H7 (cell line): ENCODE measurements around the gene NAALADL2. TPM values are rescaled to one million over a fixed set of nuclear protein-coding genes. Genes with fewer than 3 reads are reported as not detected.

Source experiments
- DNase-seq: peaks from one replicate; pipeline ENCODE4 v3.0.0; 2012
- H3K27me3 ChIP-seq: 2 replicates; pipeline ENCODE4 v1.6.0; 2011; ENCODE audit warnings: mild to moderate bottlenecking, low read length; ENCODE audit not compliant: control insufficient read depth, insufficient read depth
- H3K36me3 ChIP-seq: replicated peaks from 2 replicates; pipeline ENCODE4 v1.5.1; 2011; ENCODE audit warnings: low read length; ENCODE audit not compliant: control insufficient read depth, insufficient read depth
- H3K4me3 ChIP-seq: 2 replicates; pipeline ENCODE4 v1.5.1; 2011; ENCODE audit warnings: low read depth, mild to moderate bottlenecking, control low read depth, low read length, moderate library complexity; ENCODE audit not compliant: insufficient read depth
- total RNA-seq: library from RNA; depleted of rRNA; stranded (reverse); fragments of >200 nt; shearing (Covaris generic); gene quantifications from 2 replicates; pipeline ENCODE4 v1.2.3, GENCODE V29; 2014

The NAALADL2 gene
- total RNA-seq, 1 experiment from 2014 or later, result 0.14 TPM

GRCh38 chr3:175554801-175555200 lies 695.7 kb downstream of the NAALADL2 start:
- H3K36me3 ChIP-seq, result no peaks in the 10 kb centered on the region
- DNase-seq, result no peak
- H3K27me3 ChIP-seq, result no peaks in the 10 kb centered on the region
- no peak overlapping the region for H3K4me3 ChIP-seq

- H3K27me3 ChIP-seq, result no peaks in the 10 kb centered on the region
- no peak for DNase-seq
- H3K4me3 ChIP-seq, result no peak overlapping the region
- no peaks in the 10 kb centered on the region for H3K36me3 ChIP-seq
These were observed 699.1 kb downstream of the NAALADL2 start for GRCh38 chr3:175558261-175558660.

GRCh38 chr3:175564363-175564762 lies 705.2 kb downstream of the NAALADL2 start:
- Histone ChIP-seq H3K4me3 (no peak overlapping the region), H3K36me3 (no peaks in the 10 kb centered on the region), H3K27me3 (no peaks in the 10 kb centered on the region)
- no peak for DNase-seq

GRCh38 chr3:175571096-175571495 lies 712.0 kb downstream of the NAALADL2 start:
- Histone ChIP-seq H3K27me3 (no peaks in the 10 kb centered on the region), H3K4me3 (no peak overlapping the region), H3K36me3 (no peaks in the 10 kb centered on the region)
- DNase-seq, result no peak

- Histone ChIP-seq H3K4me3 (no peak overlapping the region), H3K36me3 (no peaks in the 10 kb centered on the region), H3K27me3 (no peaks in the 10 kb centered on the region)
- DNase-seq, result no peak
These were observed 714.1 kb downstream of the NAALADL2 start for GRCh38 chr3:175573226-175573625.

GRCh38 chr3:175580318-175580717 lies 721.2 kb downstream of the NAALADL2 start:
- Histone ChIP-seq H3K36me3 (no peaks in the 10 kb centered on the region), H3K27me3 (no peaks in the 10 kb centered on the region), H3K4me3 (no peak overlapping the region)
- DNase-seq, result no peak

- Histone ChIP-seq H3K36me3 (no peaks in the 10 kb centered on the region), H3K27me3 (no peaks in the 10 kb centered on the region), H3K4me3 (no peak overlapping the region)
- DNase-seq, result no peak
These were observed 726.8 kb downstream of the NAALADL2 start for GRCh38 chr3:175585898-175586297.

- no peaks in the 10 kb centered on the region for H3K27me3 ChIP-seq
- no peaks in the 10 kb centered on the region for H3K36me3 ChIP-seq
- H3K4me3 ChIP-seq, result no peak overlapping the region
- no peak for DNase-seq
These were observed 731.6 kb downstream of the NAALADL2 start for GRCh38 chr3:175590745-175591144.

GRCh38 chr3:175591375-175591774 lies 732.2 kb downstream of the NAALADL2 start:
- no peak for DNase-seq

GRCh38 chr3:175593331-175593730 lies 734.2 kb downstream of the NAALADL2 start:
- H3K27me3 ChIP-seq, result no peaks in the 10 kb centered on the region
- DNase-seq, result no peak
- no peaks in the 10 kb centered on the region for H3K36me3 ChIP-seq
- no peak overlapping the region for H3K4me3 ChIP-seq

More at GRCh38 chr3:175591375-175591774, 732.2 kb downstream of the NAALADL2 start:
- Histone ChIP-seq H3K4me3 (no peak overlapping the region), H3K27me3 (no peaks in the 10 kb centered on the region), H3K36me3 (no peaks in the 10 kb centered on the region)

GRCh38 chr3:175598740-175599139 lies 739.6 kb downstream of the NAALADL2 start:
- no peak overlapping the region for H3K4me3 ChIP-seq
- H3K36me3 ChIP-seq, result no peaks in the 10 kb centered on the region
- no peaks in the 10 kb centered on the region for H3K27me3 ChIP-seq
- DNase-seq, result no peak

GRCh38 chr3:175601521-175601920 lies 742.4 kb downstream of the NAALADL2 start:
- H3K4me3 ChIP-seq, result no peak overlapping the region
- no peak for DNase-seq
- H3K27me3 ChIP-seq, result no peaks in the 10 kb centered on the region
- no peaks in the 10 kb centered on the region for H3K36me3 ChIP-seq

- Histone ChIP-seq H3K4me3 (no peak overlapping the region), H3K36me3 (no peaks in the 10 kb centered on the region), H3K27me3 (no peaks in the 10 kb centered on the region)
- peak; percentile 3 for DNase-seq
These were observed 746.7 kb downstream of the NAALADL2 start for GRCh38 chr3:175605851-175606250.

- Histone ChIP-seq H3K27me3 (no peaks in the 10 kb centered on the region), H3K36me3 (no peaks in the 10 kb centered on the region), H3K4me3 (no peak overlapping the region)
- DNase-seq, result no peak
These were observed 747.6 kb downstream of the NAALADL2 start for GRCh38 chr3:175606650-175607318.

GRCh38 chr3:175608356-175608755 lies 749.2 kb downstream of the NAALADL2 start:
- Histone ChIP-seq H3K4me3 (no peak overlapping the region), H3K36me3 (no peaks in the 10 kb centered on the region), H3K27me3 (no peaks in the 10 kb centered on the region)
- no peak for DNase-seq

GRCh38 chr3:175608911-175609310 lies 749.8 kb downstream of the NAALADL2 start:
- H3K36me3 ChIP-seq, result no peaks in the 10 kb centered on the region
- H3K27me3 ChIP-seq, result no peaks in the 10 kb centered on the region
- no peak for DNase-seq

More at GRCh38 chr3:175608911-175609310, 749.8 kb downstream of the NAALADL2 start:
- H3K4me3 ChIP-seq, result no peak overlapping the region
